Spleen (tissue), 7 donors: ENCODE measurements around the gene PKP4.

Experiments
- CTCF ChIP-seq, 11 experiments: fragments of 200-600 bp in 7 of 11; fragments of 450-650 bp in 4 of 11; sonication (generic) in 4 of 11; IDR thresholded peaks in 8 of 11; conservative IDR thresholded peaks in 3 of 11; 1 replicate in 7 of 11; 2 replicates in 4 of 11; pipeline versions ENCODE4 v1.4.0 to v1.8.0; 2016 to 2021; ENCODE audit warnings: antibody characterized with exemption in 11 of 11, inconsistent platforms in 4 of 11, mild to moderate bottlenecking in 1 of 11
- POLR2AphosphoS5 ChIP-seq, 3 donors: sonication (generic); formaldehyde crosslinking; IDR thresholded peaks; one replicate each; pipeline ENCODE4 v1.5.1; 2017; ENCODE audit warnings: antibody characterized with exemption in 3 of 3
- donor health status: DM: no; HTN: no; CAD: no; lungs with moderate emphysema.
- donor health status: DM: no; HTN: no; CAD: no.
- donor health status: DM: no; HTN: no; CAD: no.

GRCh38 chr2:158583923-158584322 lies 127.2 kb downstream of the PKP4 start:
- TF ChIP-seq CTCF (IDR thresholded peaks at IDR 0.05 in 8 of 11, conservative IDR thresholded peaks at IDR 0.05 in 3 of 11) (no peak), POLR2AphosphoS5 (IDR thresholded peaks at IDR 0.05) (no peak)
